Stimulated activated naive CD8-positive, alpha-beta T cell treated with anti-CD3 and anti-CD28 coated beads, Interleukin-15, Interleukin-2, amounts not matched to agents 100 U/mL and 50 U/mL, for 24 hours (primary cell): ENCODE measurements around the gene CCDC89.

Experiments
- ATAC-seq: fragments of 150-1000 bp; cut with Tn5 transposase; one replicate; pipeline ENCODE4 v1.10.0; 2021
- DNase-seq: peaks from one replicate; pipeline ENCODE4 v3.0.0; 2021

Gene CCDC89

GRCh38 chr11:85685820-85686459 lies at the start of gene CCDC89:
CCDC89 (minus strand) TSS chr11:85686195; CDS start chr11:85686130, 65 bp downstream.
- no peak for ATAC-seq
- no peak for DNase-seq

GRCh38 chr11:85732965-85733364 lies 47.0 kb upstream of the CCDC89 start:
- DNase-seq (no peak), ATAC-seq (no peak)

GRCh38 chr11:85726381-85726780 lies 40.4 kb upstream of the CCDC89 start:
- DNase-seq (no peak), ATAC-seq (no peak)

GRCh38 chr11:85725510-85726258 lies 39.7 kb upstream of the CCDC89 start:
- no peak for ATAC-seq
- DNase-seq: no peak

GRCh38 chr11:85724748-85725465 lies 38.9 kb upstream of the CCDC89 start:
- DNase-seq: no peak

GRCh38 chr11:85723088-85723487 lies 37.1 kb upstream of the CCDC89 start:
- no peak for ATAC-seq
- DNase-seq: no peak

More at GRCh38 chr11:85724748-85725465, 38.9 kb upstream of the CCDC89 start:
- ATAC-seq: no peak

- ATAC-seq: no peak
- DNase-seq: no peak
Measured at GRCh38 chr11:85721191-85721590, 35.2 kb upstream of the CCDC89 start.

GRCh38 chr11:85718991-85719807 lies 33.2 kb upstream of the CCDC89 start:
- DNase-seq (no peak), ATAC-seq (no peak)

GRCh38 chr11:85718126-85718943 lies 32.3 kb upstream of the CCDC89 start:
- no peak for ATAC-seq
- no peak for DNase-seq

GRCh38 chr11:85717429-85717828 lies 31.4 kb upstream of the CCDC89 start:
- DNase-seq: no peak
- no peak for ATAC-seq

GRCh38 chr11:85712953-85713352 lies 27.0 kb upstream of the CCDC89 start:
- DNase-seq: no peak
- ATAC-seq: no peak

- no peak for DNase-seq
- no peak for ATAC-seq
Measured at GRCh38 chr11:85710917-85711316, 24.9 kb upstream of the CCDC89 start.

- no peak for ATAC-seq
- DNase-seq: no peak
Measured at GRCh38 chr11:85709941-85710702, 24.1 kb upstream of the CCDC89 start.

GRCh38 chr11:85705800-85706199 lies 19.8 kb upstream of the CCDC89 start:
- ATAC-seq (no peak), DNase-seq (no peak)

GRCh38 chr11:85704967-85705366 lies 19.0 kb upstream of the CCDC89 start:
- no peak for DNase-seq
- ATAC-seq: no peak

GRCh38 chr11:85699957-85700741 lies 14.2 kb upstream of the CCDC89 start:
- ATAC-seq: no peak
- no peak for DNase-seq

GRCh38 chr11:85698195-85698594 lies 12.2 kb upstream of the CCDC89 start:
- DNase-seq (no peak), ATAC-seq (no peak)

- no peak for DNase-seq
- no peak for ATAC-seq
Measured at GRCh38 chr11:85697747-85698146, 11.8 kb upstream of the CCDC89 start.

GRCh38 chr11:85695546-85695945 lies 9.6 kb upstream of the CCDC89 start:
- ATAC-seq (no peak), DNase-seq (no peak)
